CD14-positive monocyte (primary cell): ENCODE measurements around the gene ITGB1BP2. TPM values are rescaled to one million over a fixed set of nuclear protein-coding genes. Genes with fewer than 3 reads are reported as not detected.
A peak's percentile ranks its signal among the peaks of the same experiment; 100 is the strongest.

Experiments
- DNase-seq, 3 donors: peaks; one replicate each; pipeline ENCODE4 v3.0.0-alpha.2; 2011 to 2022
- H2AFZ ChIP-seq: 2 replicates; pipeline ENCODE4 v1.6.0; 2012; ENCODE audit warnings: mild to moderate bottlenecking, low read depth, low read length, inconsistent platforms; ENCODE audit not compliant: insufficient read depth, poor library complexity, severe bottlenecking
- H3K27ac ChIP-seq, 2 donors: 1 replicate in 1 of 2; 2 replicates in 1 of 2; pipeline ENCODE4 v1.5.1; 2012 to 2013; ENCODE audit warnings: low read length in 2 of 2, control low read depth in 1 of 2, inconsistent platforms in 1 of 2, low read depth in 1 of 2, mild to moderate bottlenecking in 1 of 2
- H3K27me3 ChIP-seq, 2 donors: one replicate each; pipeline versions ENCODE4 v1.6.0 to v1.6.1; 2011 to 2013; ENCODE audit warnings: low read length in 2 of 2; ENCODE audit not compliant: control insufficient read depth in 2 of 2, insufficient read depth in 2 of 2
- H3K36me3 ChIP-seq, 2 donors: replicated peaks in 1 of 2; 1 replicate in 1 of 2; 2 replicates in 1 of 2; pipeline versions ENCODE4 v1.5.1 to v1.6.1; 2012 to 2013; ENCODE audit warnings: low read length in 2 of 2, control low read depth in 1 of 2, inconsistent platforms in 1 of 2, mild to moderate bottlenecking in 1 of 2; ENCODE audit not compliant: insufficient read depth in 2 of 2, control insufficient read depth in 1 of 2
- H3K4me1 ChIP-seq, 2 donors: 1 replicate in 1 of 2; 2 replicates in 1 of 2; pipeline versions ENCODE4 v1.5.1 to v1.6.1; 2012 to 2013; ENCODE audit warnings: low read length in 2 of 2, control low read depth in 1 of 2, inconsistent platforms in 1 of 2, mild to moderate bottlenecking in 1 of 2, moderate library complexity in 1 of 2; ENCODE audit not compliant: insufficient read depth in 2 of 2, control insufficient read depth in 1 of 2
- H3K4me2 ChIP-seq: replicated peaks from 2 replicates; pipeline ENCODE3; 2012; ENCODE audit warnings: low read length, moderate library complexity, mild to moderate bottlenecking; ENCODE audit not compliant: poor library complexity, severe bottlenecking; ENCODE audit errors: extremely low read depth
- H3K4me3 ChIP-seq, 3 experiments: fragments of 200-600 bp in 1 of 3; sonication (generic) in 1 of 3; replicated peaks in 1 of 3; 1 replicate in 2 of 3; 2 replicates in 1 of 3; pipeline ENCODE4 v1.5.1; 2011 to 2013; ENCODE audit warnings: low read length in 3 of 3, mild to moderate bottlenecking in 3 of 3, control low read depth in 2 of 3, low read depth in 2 of 3, inconsistent platforms in 1 of 3, moderate library complexity in 1 of 3
- H3K79me2 ChIP-seq: 2 replicates; pipeline ENCODE4 v1.6.0; 2012; ENCODE audit warnings: mild to moderate bottlenecking, control low read depth, inconsistent platforms, low read length, moderate library complexity; ENCODE audit not compliant: insufficient read depth
- H3K9ac ChIP-seq: 2 replicates; pipeline ENCODE4 v1.6.0; 2017; ENCODE audit warnings: low read length, mild to moderate bottlenecking; ENCODE audit not compliant: insufficient read depth, poor library complexity, severe bottlenecking
- H3K9me3 ChIP-seq, 2 donors: replicated peaks in 1 of 2; 1 replicate in 1 of 2; 2 replicates in 1 of 2; pipeline versions ENCODE4 v1.5.1 to v1.6.1; 2012 to 2013; ENCODE audit warnings: low read length in 2 of 2, control low read depth in 1 of 2; ENCODE audit not compliant: control insufficient read depth in 1 of 2, insufficient read depth in 1 of 2
- H4K20me1 ChIP-seq: 2 replicates; pipeline ENCODE4 v1.6.0; 2012; ENCODE audit warnings: mild to moderate bottlenecking, low read length, control low read depth, moderate library complexity; ENCODE audit not compliant: insufficient read depth
- H3K27ac Mint-ChIP-seq, 7 donors: one replicate each; pipeline ENCODE4 v1.8.0; 2020; ENCODE audit warnings: mild to moderate bottlenecking in 7 of 7, mixed read lengths in 7 of 7, moderate library complexity in 6 of 7, inconsistent platforms in 2 of 7
- H3K27me3 Mint-ChIP-seq, 3 donors: one replicate each; pipeline ENCODE4 v1.8.0; 2021 to 2022; ENCODE audit warnings: low read depth in 3 of 3, mild to moderate bottlenecking in 3 of 3, mixed read lengths in 3 of 3, moderate library complexity in 3 of 3, inconsistent platforms in 1 of 3
- H3K36me3 Mint-ChIP-seq, 2 donors: one replicate each; pipeline ENCODE4 v1.8.0; 2020; ENCODE audit warnings: mixed read lengths in 2 of 2, inconsistent platforms in 1 of 2, mild to moderate bottlenecking in 1 of 2
- H3K4me1 Mint-ChIP-seq: one replicate; pipeline ENCODE4 v1.8.0; 2020; ENCODE audit warnings: mild to moderate bottlenecking, mixed read lengths
- H3K4me3 Mint-ChIP-seq, 2 donors: one replicate each; pipeline ENCODE4 v1.8.0; 2020; ENCODE audit warnings: mild to moderate bottlenecking in 2 of 2, mixed read lengths in 2 of 2, moderate library complexity in 1 of 2
- H3K9me3 Mint-ChIP-seq, 7 donors: one replicate each; pipeline ENCODE4 v1.8.0; 2020 to 2022; ENCODE audit warnings: mixed read lengths in 7 of 7, mild to moderate bottlenecking in 6 of 7, moderate library complexity in 6 of 7, inconsistent platforms in 2 of 7
- CTCF ChIP-seq: fragments of 200-600 bp; IDR thresholded peaks from one replicate; pipeline ENCODE4 v1.8.0; 2022; ENCODE audit warnings: antibody characterized with exemption, mild to moderate bottlenecking
- WGBS: methylation state at CpG from one replicate; pipeline ENCODE4 v1.1.5; 2013; ENCODE audit warnings: missing lambda C conversion rate; ENCODE audit not compliant: insufficient coverage; 5-methylcytosine and 5-hydroxymethylcytosine counted together
- intact Hi-C, 2 donors: fragments of 100-400 bp; cut with micrococcal nuclease; formaldehyde crosslinking; loops; one replicate each; pipeline versions ENCODE4 v1.15.0 to v1.15.1; 2023
- polyA plus RNA-seq, 3 donors: library from polyadenylated mRNA; depleted of rRNA in 1 of 3; unstranded in 2 of 3; stranded (reverse) in 1 of 3; fragments of 300-500 nt in 2 of 3; fragments of >200 nt in 1 of 3; fragmentation: Illumina TruSeq in 2 of 3; gene quantifications; 1 replicate in 2 of 3; 2 replicates in 1 of 3; pipeline ENCODE4 v1.2.3, GENCODE V29; 2012 to 2021

The ITGB1BP2 gene
- polyA plus RNA-seq, 3 donors: 1.2 TPM; not detected in 2

GRCh38 chrX:71302461-71303213 is 1.1 kb downstream of the ITGB1BP2 start:
- no peak overlapping the region for H3K27ac ChIP-seq
- no peak for TF ChIP-seq CTCF
- no peak overlapping the region for H2AFZ ChIP-seq
- H3K79me2 ChIP-seq: no peaks in the 10 kb centered on the region
- Mint-ChIP-seq H3K27me3 (peaks cover 0 to 6% (median 1%) of the 10 kb centered on the region in 3 donors), H3K36me3 (peaks cover 36 to 42% of the 10 kb centered on the region in 2 donors), H3K4me3 (no peak overlapping the region), H3K9me3 (peaks cover 0 to 6% (median 0%) of the 10 kb centered on the region in 7 donors), H3K27ac (peak overlapping the region in 2 of 7 donors; percentile 23 to 60), H3K4me1 (peaks cover 18% of the 10 kb centered on the region)
- H3K9me3 ChIP-seq: no peaks in the 10 kb centered on the region
- peaks cover 14 to 16% of the 10 kb centered on the region in 2 donors for H3K4me1 ChIP-seq
- H3K4me2 ChIP-seq: no peak overlapping the region
- peaks cover 24 to 33% of the 10 kb centered on the region in 2 donors for H3K36me3 ChIP-seq
- H3K27me3 ChIP-seq: no peaks in the 10 kb centered on the region
- no peak overlapping the region for H3K9ac ChIP-seq
- no CpG with 5 or more reads among the region's 5 CpGs for WGBS
- H4K20me1 ChIP-seq: no peaks in the 10 kb centered on the region
- intact Hi-C loops: no loop called here
- H3K4me3 ChIP-seq: no peak overlapping the region
- DNase-seq: peak; percentile 8 to 53 (median 42)

GRCh38 chrX:71304561-71304960 is 3.0 kb downstream of the ITGB1BP2 start:
- no peak for DNase-seq
- Mint-ChIP-seq H3K27me3 (peaks cover 0 to 6% (median 1%) of the 10 kb centered on the region in 3 donors), H3K36me3 (peaks cover 21 to 25% of the 10 kb centered on the region in 2 donors), H3K27ac (no peak overlapping the region), H3K9me3 (peaks cover 0 to 6% (median 0%) of the 10 kb centered on the region in 7 donors), H3K4me3 (no peak overlapping the region), H3K4me1 (peaks cover 18% of the 10 kb centered on the region)
- Histone ChIP-seq H3K9me3 (no peaks in the 10 kb centered on the region), H3K4me2 (no peak overlapping the region), H4K20me1 (no peaks in the 10 kb centered on the region), H2AFZ (no peak overlapping the region), H3K27ac (no peak overlapping the region), H3K4me3 (no peak overlapping the region), H3K27me3 (no peaks in the 10 kb centered on the region), H3K36me3 (peaks cover 9 to 13% of the 10 kb centered on the region in 2 donors), H3K4me1 (peaks cover 14 to 16% of the 10 kb centered on the region in 2 donors), H3K79me2 (no peaks in the 10 kb centered on the region), H3K9ac (no peak overlapping the region)
- WGBS: no CpG with 5 or more reads among the region's 2 CpGs
- no peak for TF ChIP-seq CTCF
- intact Hi-C loops: no loop called here
